Peyer's patch (tissue), 4 donors: ENCODE measurements around the gene RPAP3. TPM values are rescaled to one million over a fixed set of nuclear protein-coding genes. Genes with fewer than 3 reads are reported as not detected.

Source experiments
- DNase-seq, 3 donors: peaks; one replicate each; pipeline ENCODE4 v3.0.0-alpha.2; 2017 to 2019
- H3K27ac ChIP-seq, 4 donors: fragments of 200-600 bp; sonication (generic); one replicate each; pipeline ENCODE4 v1.5.1; 2016 to 2019
- H3K27me3 ChIP-seq, 2 donors: fragments of 200-600 bp; sonication (generic); one replicate each; pipeline ENCODE4 v1.5.1; 2019
- H3K36me3 ChIP-seq, 3 donors: fragments of 200-600 bp; sonication (generic); one replicate each; pipeline ENCODE4 v1.5.1; 2016 to 2019
- H3K4me1 ChIP-seq, 4 donors: fragments of 200-600 bp; sonication (generic); one replicate each; pipeline ENCODE4 v1.5.1; 2016 to 2019
- H3K4me3 ChIP-seq, 4 donors: fragments of 200-600 bp; sonication (generic); 1 replicate in 3 of 4; 2 replicates in 1 of 4; pipeline ENCODE4 v1.5.1; 2016 to 2019; ENCODE audit warnings: mild to moderate bottlenecking in 1 of 4
- H3K9me3 ChIP-seq, 4 donors: fragments of 200-600 bp; sonication (generic); one replicate each; pipeline ENCODE4 v1.5.1; 2016 to 2019; ENCODE audit warnings: mild to moderate bottlenecking in 1 of 4
- POLR2A ChIP-seq, 2 donors: fragments of 450-650 bp; IDR thresholded peaks; one replicate each; pipeline ENCODE4 v1.5.1; 2017; ENCODE audit warnings: antibody characterized with exemption in 2 of 2, mild to moderate bottlenecking in 2 of 2, moderate library complexity in 2 of 2
- total RNA-seq, 4 donors: library from RNA; depleted of rRNA; stranded (reverse); fragments of >200 nt; gene quantifications; one replicate each; pipeline ENCODE4 v1.1.0, GENCODE V29; 2016
- TF ChIP-seq, protein P1 (sequence below), 6 experiments: fragments of 450-650 bp in 4 of 6; fragments of 200-600 bp in 2 of 6; sonication (generic) in 1 of 6; IDR thresholded peaks; one replicate each; pipeline ENCODE4 v1.5.1; 2017 to 2019; ENCODE audit warnings: antibody characterized with exemption in 6 of 6, mild to moderate bottlenecking in 3 of 6, moderate library complexity in 1 of 6

Gene RPAP3
- total RNA-seq, 4 donors from 2014 or later, result 5.4 to 33.8 (median 13.3) TPM

DNA sequence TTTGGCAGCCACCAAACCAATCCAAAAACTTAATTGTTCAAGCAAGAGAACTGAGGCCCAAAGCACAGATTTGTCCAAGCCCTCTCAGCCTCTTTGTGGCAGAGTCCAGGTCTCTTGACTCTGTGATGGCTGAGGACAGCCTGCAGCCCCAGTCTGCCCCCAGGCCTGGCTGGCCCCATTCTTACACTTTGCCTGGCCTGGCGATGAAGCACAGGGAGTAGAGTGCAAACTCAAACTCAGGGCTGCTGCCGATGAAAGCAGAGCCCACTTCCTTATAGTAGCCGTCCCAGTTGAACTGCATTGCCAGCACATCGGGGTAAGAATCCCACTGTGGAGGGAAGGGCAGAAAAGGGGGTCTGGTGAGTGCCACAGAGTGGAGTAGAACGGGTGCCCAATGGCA, 5.6 kb upstream of the RPAP3 start:
- TF ChIP-seq, protein P1, sequence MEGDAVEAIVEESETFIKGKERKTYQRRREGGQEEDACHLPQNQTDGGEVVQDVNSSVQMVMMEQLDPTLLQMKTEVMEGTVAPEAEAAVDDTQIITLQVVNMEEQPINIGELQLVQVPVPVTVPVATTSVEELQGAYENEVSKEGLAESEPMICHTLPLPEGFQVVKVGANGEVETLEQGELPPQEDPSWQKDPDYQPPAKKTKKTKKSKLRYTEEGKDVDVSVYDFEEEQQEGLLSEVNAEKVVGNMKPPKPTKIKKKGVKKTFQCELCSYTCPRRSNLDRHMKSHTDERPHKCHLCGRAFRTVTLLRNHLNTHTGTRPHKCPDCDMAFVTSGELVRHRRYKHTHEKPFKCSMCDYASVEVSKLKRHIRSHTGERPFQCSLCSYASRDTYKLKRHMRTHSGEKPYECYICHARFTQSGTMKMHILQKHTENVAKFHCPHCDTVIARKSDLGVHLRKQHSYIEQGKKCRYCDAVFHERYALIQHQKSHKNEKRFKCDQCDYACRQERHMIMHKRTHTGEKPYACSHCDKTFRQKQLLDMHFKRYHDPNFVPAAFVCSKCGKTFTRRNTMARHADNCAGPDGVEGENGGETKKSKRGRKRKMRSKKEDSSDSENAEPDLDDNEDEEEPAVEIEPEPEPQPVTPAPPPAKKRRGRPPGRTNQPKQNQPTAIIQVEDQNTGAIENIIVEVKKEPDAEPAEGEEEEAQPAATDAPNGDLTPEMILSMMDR (IDR thresholded peaks at IDR 0.05), result no peak
- TF ChIP-seq POLR2A (IDR thresholded peaks at IDR 0.05), result no peak
- no peaks in the 10 kb centered on the region for H3K9me3 ChIP-seq
- H3K36me3 ChIP-seq, result no peaks in the 10 kb centered on the region
- H3K27ac ChIP-seq, result no peak overlapping the region
- no peaks in the 10 kb centered on the region for H3K27me3 ChIP-seq
- H3K4me1 ChIP-seq, result peaks cover 0 to 31% (median 3%) of the 10 kb centered on the region in 4 donors
- H3K4me3 ChIP-seq, result no peak overlapping the region
- no peak for DNase-seq

DNA sequence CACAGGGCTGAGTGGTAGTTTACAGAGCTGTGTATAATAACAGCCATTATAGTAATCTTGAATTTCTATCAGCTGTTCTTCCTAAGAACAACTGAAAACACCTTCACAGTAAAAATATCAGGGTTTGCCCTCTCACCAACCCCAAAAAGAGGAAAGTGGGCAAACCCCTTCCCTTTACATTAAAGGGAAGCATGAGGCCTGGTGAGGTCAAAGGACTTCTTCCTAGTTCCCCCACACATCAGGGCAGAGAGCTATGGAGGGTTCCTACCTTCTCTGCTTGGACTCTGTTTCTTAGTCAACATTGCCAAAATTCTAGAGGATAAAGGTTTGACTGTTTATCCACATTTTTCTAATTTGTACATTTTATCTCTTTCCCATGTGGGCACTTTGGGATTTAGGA, 4.4 kb upstream of the RPAP3 start:
- TF ChIP-seq, protein P1 (IDR thresholded peaks at IDR 0.05), result no peak
- no peak for TF ChIP-seq POLR2A (IDR thresholded peaks at IDR 0.05)
- Histone ChIP-seq H3K27ac (peak overlapping the region in 1 of 4 donors; percentile 50), H3K9me3 (no peaks in the 10 kb centered on the region), H3K36me3 (no peaks in the 10 kb centered on the region), H3K4me1 (peaks cover 0 to 20% (median 3%) of the 10 kb centered on the region in 4 donors), H3K4me3 (no peak overlapping the region), H3K27me3 (no peaks in the 10 kb centered on the region)
- DNase-seq, result no peak

DNA sequence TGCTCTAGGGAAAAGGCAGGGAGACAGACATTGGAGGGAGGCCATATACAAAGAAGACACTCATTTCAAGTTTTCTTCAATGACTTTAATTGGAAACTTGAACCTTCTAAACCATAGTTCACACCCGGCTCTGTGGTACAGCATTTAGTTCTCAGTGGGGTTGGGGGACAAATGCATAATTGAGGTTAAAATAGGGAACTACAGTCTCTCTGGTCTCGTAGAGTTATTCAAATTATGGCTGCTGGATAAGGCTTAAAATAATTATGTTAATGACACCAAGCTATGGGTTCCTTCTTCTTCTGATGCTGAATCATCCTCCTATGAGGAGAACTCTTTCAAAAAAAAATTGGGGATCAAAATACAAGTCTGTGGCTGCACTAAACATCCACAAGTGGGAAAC, 3.8 kb upstream of the RPAP3 start:
- no peak for TF ChIP-seq POLR2A (IDR thresholded peaks at IDR 0.05)
- TF ChIP-seq, protein P1 (IDR thresholded peaks at IDR 0.05), result no peak
- DNase-seq, result no peak
- Histone ChIP-seq H3K36me3 (no peaks in the 10 kb centered on the region), H3K27me3 (no peaks in the 10 kb centered on the region), H3K27ac (peak overlapping the region in 1 of 4 donors; percentile 50), H3K4me3 (no peak overlapping the region), H3K9me3 (no peaks in the 10 kb centered on the region), H3K4me1 (peaks cover 0 to 26% (median 5%) of the 10 kb centered on the region in 4 donors)

DNA sequence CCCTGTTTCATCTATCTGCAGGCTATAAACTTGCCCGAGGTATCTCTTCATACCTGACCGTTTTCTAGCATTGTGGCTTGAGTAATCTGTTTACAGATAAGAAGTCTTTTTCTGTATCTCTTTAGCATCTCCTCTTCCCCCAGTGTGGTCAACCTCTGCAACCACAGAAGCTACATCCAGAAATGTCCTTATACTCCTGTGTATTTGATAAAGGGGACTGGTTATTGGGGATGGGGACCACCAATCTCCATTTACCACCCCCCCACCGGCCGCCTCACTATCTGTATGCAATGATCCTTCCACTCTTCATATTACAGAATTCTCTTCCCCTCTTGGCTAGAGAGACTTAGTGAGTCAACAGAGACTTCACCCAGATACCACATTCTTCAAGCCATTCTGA, 3.4 kb upstream of the RPAP3 start:
- H3K4me3 ChIP-seq, result no peak overlapping the region
- H3K4me1 ChIP-seq, result peaks cover 0 to 30% (median 5%) of the 10 kb centered on the region in 4 donors
- H3K27me3 ChIP-seq, result no peaks in the 10 kb centered on the region
- peak overlapping the region in 1 of 4 donors; percentile 18 for H3K27ac ChIP-seq
- TF ChIP-seq, protein P1 (IDR thresholded peaks at IDR 0.05), result no peak
- TF ChIP-seq POLR2A (IDR thresholded peaks at IDR 0.05), result no peak
- no peaks in the 10 kb centered on the region for H3K36me3 ChIP-seq
- no peaks in the 10 kb centered on the region for H3K9me3 ChIP-seq
- DNase-seq, result peak in 1 of 3 donors; percentile 39

DNA sequence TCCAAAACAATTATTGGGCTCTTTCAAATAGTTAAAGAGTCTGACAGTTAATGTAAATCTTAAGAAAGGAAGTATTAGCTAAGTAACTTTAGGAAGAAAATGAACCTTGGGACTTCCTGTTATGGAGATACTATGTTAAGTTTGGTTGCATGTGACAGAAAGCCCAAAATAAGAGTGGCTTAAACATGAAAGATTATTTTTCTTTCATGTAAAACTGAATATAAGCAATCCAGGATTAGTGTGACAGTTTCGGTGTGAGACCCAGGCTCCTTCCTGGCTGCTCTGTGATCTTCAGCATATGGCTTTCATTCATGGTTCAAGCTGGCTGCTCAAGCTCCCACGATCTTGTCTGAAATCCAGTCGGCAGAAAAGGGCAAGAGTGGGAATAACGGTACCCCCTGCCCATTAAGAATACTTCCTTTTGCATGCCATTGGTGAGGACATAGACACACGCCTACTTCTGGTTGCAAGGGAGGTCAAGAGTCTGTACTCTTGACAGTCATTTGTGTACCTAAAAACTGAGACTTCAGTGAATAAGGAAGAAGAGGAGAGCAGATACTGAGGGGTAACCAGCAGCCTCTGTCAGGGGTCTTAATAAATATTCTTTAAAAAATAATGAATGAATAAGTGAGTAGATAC, 2.2 kb upstream of the RPAP3 start:
- no peak for TF ChIP-seq POLR2A (IDR thresholded peaks at IDR 0.05)
- TF ChIP-seq, protein P1 (IDR thresholded peaks at IDR 0.05), result no peak
- Histone ChIP-seq H3K27ac (peak overlapping the region in 1 of 4 donors; percentile 53), H3K4me3 (no peak overlapping the region), H3K9me3 (no peaks in the 10 kb centered on the region), H3K36me3 (no peaks in the 10 kb centered on the region), H3K27me3 (no peaks in the 10 kb centered on the region), H3K4me1 (peaks cover 0 to 34% (median 5%) of the 10 kb centered on the region in 4 donors)
- DNase-seq, result no peak
